NCI-H1436 (cell line): ENCODE results near the gene WBP4.
"Not testable (repeated sequence)": the region's sequence is repeated elsewhere in the genome, so short reads cannot be mapped to it uniquely, and the experiment has no call there.

Experiments
- DNase-seq: peaks from one replicate; lab custom pipeline; 2025; lab: John Stamatoyannopoulos, UW

Gene WBP4

GRCh38 chr13:41085961-41086585 lies 24.8 kb downstream of the WBP4 start:
- DNase-seq, result no peak

- not testable (repeated sequence) for DNase-seq
These were observed 34.4 kb downstream of the WBP4 start for GRCh38 chr13:41095681-41096080.

- DNase-seq, result no peak
These were observed 37.5 kb downstream of the WBP4 start for GRCh38 chr13:41098761-41099160.

- no peak for DNase-seq
These were observed 38.7 kb downstream of the WBP4 start for GRCh38 chr13:41099986-41100385.

DNA sequence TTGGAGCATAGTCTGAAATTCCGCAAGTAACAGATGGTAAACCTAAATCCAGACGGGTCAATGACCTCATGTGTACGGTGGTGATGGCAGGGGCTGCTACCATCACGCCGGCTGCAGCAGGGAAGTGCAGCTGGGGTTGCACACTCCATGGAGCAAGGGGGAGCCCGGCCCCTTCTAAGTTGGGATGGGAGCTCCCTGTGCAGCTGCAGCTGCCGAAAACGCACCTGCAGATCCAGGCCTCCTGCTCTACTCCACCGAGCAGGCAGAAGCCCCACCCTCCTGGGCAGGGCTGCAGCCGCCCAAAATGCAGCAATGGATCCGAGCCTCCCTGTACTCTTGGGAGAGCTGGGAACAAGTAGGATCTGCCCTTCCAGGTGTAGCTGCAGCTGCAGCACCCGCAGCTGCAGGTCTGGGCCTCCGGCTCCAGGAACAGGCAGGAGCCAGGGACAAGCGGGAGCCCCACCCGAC lies 45.8 kb downstream of the WBP4 start:
- DNase-seq, result no peak

- DNase-seq, result no peak
These were observed 46.3 kb downstream of the WBP4 start for GRCh38 chr13:41107584-41108014.

GRCh38 chr13:41111454-41111853 lies 50.1 kb downstream of the WBP4 start:
- no peak for DNase-seq

GRCh38 chr13:41117869-41118268 lies 56.6 kb downstream of the WBP4 start:
- no peak for DNase-seq

GRCh38 chr13:41122838-41123237 lies 61.5 kb downstream of the WBP4 start:
- DNase-seq, result no peak

GRCh38 chr13:41127701-41128100 lies 66.4 kb downstream of the WBP4 start:
- DNase-seq, result no peak

- DNase-seq, result no peak
These were observed 69.0 kb downstream of the WBP4 start for GRCh38 chr13:41130356-41130755.

GRCh38 chr13:41131189-41131588 lies 69.9 kb downstream of the WBP4 start:
- DNase-seq, result not testable (repeated sequence)

- not testable (repeated sequence) for DNase-seq
These were observed 70.6 kb downstream of the WBP4 start for GRCh38 chr13:41131660-41132511.

- peak; percentile 84 for DNase-seq
These were observed 71.3 kb downstream of the WBP4 start, which contains the start of gene KBTBD6 for GRCh38 chr13:41132512-41133152. TSS of gene KBTBD6 (minus strand) at chr13:41132802. CDS start at chr13:41132511, 291 bp downstream.
